ENCODE data around the gene PLS3.

The PLS3 gene

GRCh38 chrX:115650449-115650848 is 89.5 kb downstream of the PLS3 start:
- Histone ChIP-seq H3K4me1 (ENCODE audit: control insufficient read depth, insufficient read depth, low read length) (no peaks in the 10 kb centered on the region), H3K36me3 (ENCODE audit: insufficient read depth, low read length) (peaks cover 9% of the 10 kb centered on the region), H3K4me3 (ENCODE audit: low read length) (no peak overlapping the region), H3K9ac (ENCODE audit: low read depth, low read length) (no peak overlapping the region), H3K4me2 (ENCODE audit: low read length) (no peak overlapping the region), H3K27me3 (ENCODE audit: control insufficient read depth, insufficient read depth, low read length) (peaks cover 26% of the 10 kb centered on the region), H3K9me3 (replicated peaks; ENCODE audit: low read length) (no peaks in the 10 kb centered on the region)

- H3K9ac ChIP-seq (ENCODE audit: low read depth, low read length) = no peak overlapping the region
- H3K9me3 ChIP-seq (replicated peaks; ENCODE audit: low read length) = no peaks in the 10 kb centered on the region
- peaks cover 9% of the 10 kb centered on the region for H3K36me3 ChIP-seq (ENCODE audit: insufficient read depth, low read length)
- H3K4me2 ChIP-seq (ENCODE audit: low read length) = no peak overlapping the region
- peaks cover 25% of the 10 kb centered on the region for H3K27me3 ChIP-seq (ENCODE audit: control insufficient read depth, insufficient read depth, low read length)
- no peak overlapping the region for H3K4me3 ChIP-seq (ENCODE audit: low read length)
- H3K4me1 ChIP-seq (ENCODE audit: control insufficient read depth, insufficient read depth, low read length) = no peaks in the 10 kb centered on the region
These were observed 89.9 kb downstream of the PLS3 start for GRCh38 chrX:115650916-115651315.

GRCh38 chrX:115652221-115652620 is 91.2 kb downstream of the PLS3 start:
- H3K4me1 ChIP-seq (ENCODE audit: control insufficient read depth, insufficient read depth, low read length) = no peaks in the 10 kb centered on the region
- peaks cover 24% of the 10 kb centered on the region for H3K27me3 ChIP-seq (ENCODE audit: control insufficient read depth, insufficient read depth, low read length)
- no peak overlapping the region for H3K9ac ChIP-seq (ENCODE audit: low read depth, low read length)
- H3K36me3 ChIP-seq (ENCODE audit: insufficient read depth, low read length) = peaks cover 4% of the 10 kb centered on the region
- H3K9me3 ChIP-seq (replicated peaks; ENCODE audit: low read length) = no peaks in the 10 kb centered on the region
- no peak overlapping the region for H3K4me2 ChIP-seq (ENCODE audit: low read length)
- H3K4me3 ChIP-seq (ENCODE audit: low read length) = no peak overlapping the region

- H3K4me3 ChIP-seq (ENCODE audit: low read length) = no peak overlapping the region
- H3K36me3 ChIP-seq (ENCODE audit: insufficient read depth, low read length) = no peaks in the 10 kb centered on the region
- no peaks in the 10 kb centered on the region for H3K9me3 ChIP-seq (replicated peaks; ENCODE audit: low read length)
- no peak overlapping the region for H3K9ac ChIP-seq (ENCODE audit: low read depth, low read length)
- peaks cover 3% of the 10 kb centered on the region for H3K27me3 ChIP-seq (ENCODE audit: control insufficient read depth, insufficient read depth, low read length)
- no peak overlapping the region for H3K4me2 ChIP-seq (ENCODE audit: low read length)
- H3K4me1 ChIP-seq (ENCODE audit: control insufficient read depth, insufficient read depth, low read length) = no peaks in the 10 kb centered on the region
These were observed 104.1 kb downstream of the PLS3 start for GRCh38 chrX:115665122-115665521.

- no peak overlapping the region for H3K4me3 ChIP-seq (ENCODE audit: low read length)
- no peak overlapping the region for H3K4me2 ChIP-seq (ENCODE audit: low read length)
- H3K4me1 ChIP-seq (ENCODE audit: control insufficient read depth, insufficient read depth, low read length) = no peaks in the 10 kb centered on the region
- H3K9me3 ChIP-seq (replicated peaks; ENCODE audit: low read length) = no peaks in the 10 kb centered on the region
- peaks cover 9% of the 10 kb centered on the region for H3K27me3 ChIP-seq (ENCODE audit: control insufficient read depth, insufficient read depth, low read length)
- H3K36me3 ChIP-seq (ENCODE audit: insufficient read depth, low read length) = no peaks in the 10 kb centered on the region
- no peak overlapping the region for H3K9ac ChIP-seq (ENCODE audit: low read depth, low read length)
These were observed 118.5 kb downstream of the PLS3 start for GRCh38 chrX:115679460-115679859.

- Histone ChIP-seq H3K36me3 (ENCODE audit: insufficient read depth, low read length) (no peaks in the 10 kb centered on the region), H3K9me3 (replicated peaks; ENCODE audit: low read length) (no peaks in the 10 kb centered on the region), H3K27me3 (ENCODE audit: control insufficient read depth, insufficient read depth, low read length) (peaks cover 22% of the 10 kb centered on the region), H3K4me1 (ENCODE audit: control insufficient read depth, insufficient read depth, low read length) (peaks cover 5% of the 10 kb centered on the region), H3K9ac (ENCODE audit: low read depth, low read length) (no peak overlapping the region), H3K4me3 (ENCODE audit: low read length) (no peak overlapping the region), H3K4me2 (ENCODE audit: low read length) (no peak overlapping the region)
These were observed 126.6 kb downstream of the PLS3 start for GRCh38 chrX:115687595-115687994.

- H3K9ac ChIP-seq (ENCODE audit: low read depth, low read length) = peak overlapping the region; percentile 45
These were observed 129.0 kb downstream of the PLS3 start for GRCh38 chrX:115689931-115690330.

GRCh38 chrX:115690511-115691216 is 129.7 kb downstream of the PLS3 start:
- H3K36me3 ChIP-seq (ENCODE audit: insufficient read depth, low read length) = no peaks in the 10 kb centered on the region
- H3K9me3 ChIP-seq (replicated peaks; ENCODE audit: low read length) = no peaks in the 10 kb centered on the region
- H3K9ac ChIP-seq (ENCODE audit: low read depth, low read length) = peak overlapping the region; percentile 45
- H3K4me2 ChIP-seq (ENCODE audit: low read length) = peak overlapping the region; percentile 43
- peaks cover 39% of the 10 kb centered on the region for H3K27me3 ChIP-seq (ENCODE audit: control insufficient read depth, insufficient read depth, low read length)
- no peak overlapping the region for H3K4me3 ChIP-seq (ENCODE audit: low read length)
- peaks cover 5% of the 10 kb centered on the region for H3K4me1 ChIP-seq (ENCODE audit: control insufficient read depth, insufficient read depth, low read length)

More at GRCh38 chrX:115689931-115690330, 129.0 kb downstream of the PLS3 start:
- Histone ChIP-seq H3K36me3 (ENCODE audit: insufficient read depth, low read length) (no peaks in the 10 kb centered on the region), H3K4me3 (ENCODE audit: low read length) (no peak overlapping the region), H3K4me2 (ENCODE audit: low read length) (peak overlapping the region; percentile 43), H3K4me1 (ENCODE audit: control insufficient read depth, insufficient read depth, low read length) (peaks cover 5% of the 10 kb centered on the region), H3K27me3 (ENCODE audit: control insufficient read depth, insufficient read depth, low read length) (peaks cover 36% of the 10 kb centered on the region), H3K9me3 (replicated peaks; ENCODE audit: low read length) (no peaks in the 10 kb centered on the region)

- Histone ChIP-seq H3K4me2 (ENCODE audit: low read length) (no peak overlapping the region), H3K4me1 (ENCODE audit: control insufficient read depth, insufficient read depth, low read length) (peaks cover 5% of the 10 kb centered on the region), H3K4me3 (ENCODE audit: low read length) (no peak overlapping the region), H3K36me3 (ENCODE audit: insufficient read depth, low read length) (no peaks in the 10 kb centered on the region), H3K9ac (ENCODE audit: low read depth, low read length) (no peak overlapping the region), H3K27me3 (ENCODE audit: control insufficient read depth, insufficient read depth, low read length) (peaks cover 47% of the 10 kb centered on the region), H3K9me3 (replicated peaks; ENCODE audit: low read length) (no peaks in the 10 kb centered on the region)
These were observed 132.5 kb downstream of the PLS3 start for GRCh38 chrX:115693476-115693875.

- Histone ChIP-seq H3K4me3 (ENCODE audit: low read length) (no peak overlapping the region), H3K27me3 (ENCODE audit: control insufficient read depth, insufficient read depth, low read length) (peaks cover 44% of the 10 kb centered on the region), H3K4me2 (ENCODE audit: low read length) (no peak overlapping the region), H3K9ac (ENCODE audit: low read depth, low read length) (no peak overlapping the region), H3K9me3 (replicated peaks; ENCODE audit: low read length) (no peaks in the 10 kb centered on the region), H3K4me1 (ENCODE audit: control insufficient read depth, insufficient read depth, low read length) (peaks cover 5% of the 10 kb centered on the region), H3K36me3 (ENCODE audit: insufficient read depth, low read length) (no peaks in the 10 kb centered on the region)
These were observed 133.1 kb downstream of the PLS3 start for GRCh38 chrX:115694028-115694427.

- no peak overlapping the region for H3K4me2 ChIP-seq (ENCODE audit: low read length)
- no peaks in the 10 kb centered on the region for H3K4me1 ChIP-seq (ENCODE audit: control insufficient read depth, insufficient read depth, low read length)
- H3K27me3 ChIP-seq (ENCODE audit: control insufficient read depth, insufficient read depth, low read length) = peaks cover 41% of the 10 kb centered on the region
- no peak overlapping the region for H3K9ac ChIP-seq (ENCODE audit: low read depth, low read length)
- H3K9me3 ChIP-seq (replicated peaks; ENCODE audit: low read length) = no peaks in the 10 kb centered on the region
- H3K4me3 ChIP-seq (ENCODE audit: low read length) = no peak overlapping the region
- H3K36me3 ChIP-seq (ENCODE audit: insufficient read depth, low read length) = no peaks in the 10 kb centered on the region
These were observed 135.1 kb downstream of the PLS3 start for GRCh38 chrX:115696039-115696438.

GRCh38 chrX:115696939-115697338 is 136.0 kb downstream of the PLS3 start:
- Histone ChIP-seq H3K9ac (ENCODE audit: low read depth, low read length) (no peak overlapping the region), H3K4me1 (ENCODE audit: control insufficient read depth, insufficient read depth, low read length) (no peaks in the 10 kb centered on the region), H3K36me3 (ENCODE audit: insufficient read depth, low read length) (no peaks in the 10 kb centered on the region), H3K4me3 (ENCODE audit: low read length) (no peak overlapping the region), H3K27me3 (ENCODE audit: control insufficient read depth, insufficient read depth, low read length) (peaks cover 38% of the 10 kb centered on the region), H3K4me2 (ENCODE audit: low read length) (no peak overlapping the region), H3K9me3 (replicated peaks; ENCODE audit: low read length) (no peaks in the 10 kb centered on the region)
